Progenitor cell of endocrine pancreas (in vitro differentiated cells): Measurements from ENCODE around the gene FAM53A. TPM values are rescaled to one million over a fixed set of nuclear protein-coding genes. Genes with fewer than 3 reads are reported as not detected.

Source experiments
- DNase-seq: peaks from one replicate; pipeline ENCODE4 v3.0.0; 2021; ENCODE audit warnings: low spot score; ENCODE audit not compliant: unreplicated experiment
- H3K27ac Mint-ChIP-seq: 2 replicates; pipeline ENCODE4 v1.8.0; 2021; ENCODE audit warnings: mild to moderate bottlenecking, moderate library complexity, mixed read lengths
- H3K27me3 Mint-ChIP-seq: 2 replicates; pipeline ENCODE4 v1.8.0; 2021; ENCODE audit warnings: mixed read lengths
- H3K36me3 Mint-ChIP-seq: 2 replicates; pipeline ENCODE4 v1.8.0; 2022; ENCODE audit warnings: mixed read lengths; ENCODE audit not compliant: insufficient read depth
- H3K4me1 Mint-ChIP-seq: 2 replicates; pipeline ENCODE4 v1.8.0; 2021; ENCODE audit warnings: low read depth, mixed read lengths
- H3K4me3 Mint-ChIP-seq: 2 replicates; pipeline ENCODE4 v1.8.0; 2021; ENCODE audit warnings: low read depth, mild to moderate bottlenecking, moderate library complexity, mixed read lengths
- H3K9me3 Mint-ChIP-seq: 2 replicates; pipeline ENCODE4 v1.8.0; 2021; ENCODE audit warnings: low read depth, mixed read lengths
- CTCF ChIP-seq: fragments of 200-600 bp; sonication (generic); IDR thresholded peaks from one replicate; pipeline ENCODE4 v1.5.0; 2021; ENCODE audit warnings: antibody characterized with exemption, mild to moderate bottlenecking; ENCODE audit not compliant: unreplicated experiment
- total RNA-seq: library from RNA; stranded (reverse); gene quantifications from 2 replicates; pipeline ENCODE4 v1.2.1, GENCODE V29; 2021

FAM53A gene
- total RNA-seq, 1 donor from 2014 or later: 3.0 TPM

DNA sequence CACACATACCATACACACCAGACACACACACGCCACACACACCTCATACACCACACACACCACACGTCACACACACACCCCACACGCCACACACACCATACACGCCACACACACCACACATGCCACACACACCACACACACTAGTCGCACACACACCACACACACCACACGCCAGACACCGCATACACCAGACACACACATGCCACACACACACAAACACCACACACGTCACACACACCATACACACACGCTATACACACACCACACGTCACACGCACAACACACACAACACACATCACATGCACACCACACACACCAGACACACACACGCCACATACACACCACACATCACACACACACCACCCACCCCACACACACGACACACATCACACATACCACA, 32.0 kb downstream of the FAM53A start:
- H3K4me3 Mint-ChIP-seq: no peak overlapping the region
- no peaks in the 10 kb centered on the region for H3K9me3 Mint-ChIP-seq
- no peaks in the 10 kb centered on the region for H3K36me3 Mint-ChIP-seq
- DNase-seq: no peak
- H3K27ac Mint-ChIP-seq: no peak overlapping the region
- H3K27me3 Mint-ChIP-seq: no peaks in the 10 kb centered on the region
- TF ChIP-seq CTCF: no peak
- H3K4me1 Mint-ChIP-seq: no peaks in the 10 kb centered on the region

DNA sequence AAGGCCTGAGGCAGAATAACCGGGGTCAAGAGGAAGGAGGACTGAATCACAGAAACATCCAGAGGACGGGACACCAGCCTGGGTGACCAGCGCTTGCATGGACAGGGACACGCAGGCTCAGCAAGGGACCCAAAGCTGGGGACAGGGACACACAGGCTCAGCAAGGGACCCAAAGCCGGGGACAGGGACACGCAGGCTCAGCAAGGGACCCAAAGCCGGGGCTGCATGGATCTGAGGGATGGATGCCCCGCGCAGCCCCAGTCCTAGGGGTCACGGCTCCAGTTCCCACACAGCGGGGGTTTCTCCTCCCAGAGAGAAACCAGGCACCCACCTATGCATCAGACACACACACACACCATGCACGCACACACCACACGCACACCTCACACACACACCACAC, 32.5 kb downstream of the FAM53A start:
- H3K4me3 Mint-ChIP-seq: no peak overlapping the region

GRCh38 chr4:1648962-1649361, 35.2 kb downstream of the FAM53A start:
- H3K27me3 Mint-ChIP-seq: no peaks in the 10 kb centered on the region
- TF ChIP-seq CTCF: no peak
- no peak overlapping the region for H3K27ac Mint-ChIP-seq
- H3K9me3 Mint-ChIP-seq: no peaks in the 10 kb centered on the region
- peaks cover 2% of the 10 kb centered on the region for H3K4me1 Mint-ChIP-seq
- H3K36me3 Mint-ChIP-seq: no peaks in the 10 kb centered on the region
- no peak for DNase-seq
- H3K4me3 Mint-ChIP-seq: no peak overlapping the region

More for the DNA sequence above, 32.5 kb downstream of the FAM53A start:
- H3K4me1 Mint-ChIP-seq: no peaks in the 10 kb centered on the region
- no peaks in the 10 kb centered on the region for H3K27me3 Mint-ChIP-seq
- TF ChIP-seq CTCF: no peak
- DNase-seq: no peak
- no peaks in the 10 kb centered on the region for H3K36me3 Mint-ChIP-seq
- H3K27ac Mint-ChIP-seq: no peak overlapping the region
- H3K9me3 Mint-ChIP-seq: no peaks in the 10 kb centered on the region

- no peak for DNase-seq
- Mint-ChIP-seq H3K9me3 (no peaks in the 10 kb centered on the region), H3K36me3 (no peaks in the 10 kb centered on the region), H3K4me1 (peaks cover 2% of the 10 kb centered on the region), H3K4me3 (no peak overlapping the region), H3K27me3 (no peaks in the 10 kb centered on the region), H3K27ac (no peak overlapping the region)
- TF ChIP-seq CTCF: no peak
These were observed 36.7 kb downstream of the FAM53A start for GRCh38 chr4:1647432-1647831.

GRCh38 chr4:1646690-1647089, 37.4 kb downstream of the FAM53A start:
- Mint-ChIP-seq H3K27ac (no peak overlapping the region), H3K9me3 (no peaks in the 10 kb centered on the region), H3K36me3 (no peaks in the 10 kb centered on the region), H3K4me3 (no peak overlapping the region), H3K4me1 (peaks cover 2% of the 10 kb centered on the region), H3K27me3 (no peaks in the 10 kb centered on the region)
- TF ChIP-seq CTCF: no peak
- no peak for DNase-seq
